WTC11 (cell line): ENCODE measurements around the gene OR2V2. TPM values are rescaled to one million over a fixed set of nuclear protein-coding genes. Genes with fewer than 3 reads are reported as not detected.

ENCODE experiments used
- ATAC-seq: fragments of 200-7000 bp; cut with Tn5 transposase; 2 replicates; pipeline ENCODE4 v1.10.0; 2021; ENCODE audit warnings: mild to moderate bottlenecking, moderate library complexity
- CTCF ChIA-PET: fragments of 300-600 bp; sonication (Branson Sonifier 250); formaldehyde crosslinking; loops from one replicate; lab custom pipeline; 2021; ENCODE audit warnings: antibody characterized with exemption; lab: Charles Lee
- POLR2A ChIA-PET: fragments of 350-600 bp; sonication (Branson Sonifier 250); formaldehyde crosslinking; loops from one replicate; lab custom pipeline; 2021; ENCODE audit warnings: antibody characterized with exemption; lab: Charles Lee
- DNase-seq: peaks from one replicate; pipeline ENCODE4 v3.0.0; 2021; ENCODE audit warnings: low spot score
- H3K27ac Mint-ChIP-seq: 2 replicates; pipeline ENCODE4 v1.8.0; 2021; ENCODE audit warnings: mixed read lengths
- H3K27me3 Mint-ChIP-seq: 2 replicates; pipeline ENCODE4 v1.8.0; 2021; ENCODE audit warnings: low read depth, mild to moderate bottlenecking, moderate library complexity, mixed read lengths
- H3K36me3 Mint-ChIP-seq: 2 replicates; pipeline ENCODE4 v1.8.0; 2021; ENCODE audit warnings: mixed read lengths
- H3K4me1 Mint-ChIP-seq: 2 replicates; pipeline ENCODE4 v1.8.0; 2022; ENCODE audit warnings: mixed read lengths
- H3K4me3 Mint-ChIP-seq: 2 replicates; pipeline ENCODE4 v1.8.0; 2021; ENCODE audit warnings: mild to moderate bottlenecking, moderate library complexity, mixed read lengths
- H3K9me3 Mint-ChIP-seq: 2 replicates; pipeline ENCODE4 v1.8.0; 2021; ENCODE audit warnings: mixed read lengths
- EMX1 ChIP-seq: fragments of 250-450 bp; sonication (Bioruptor Pico); IDR thresholded peaks from 2 replicates; pipeline ENCODE4 v1.8.0; 2021; ENCODE audit warnings: mild to moderate bottlenecking
- FOXK1 ChIP-seq: sonication (generic); formaldehyde crosslinking; IDR thresholded peaks from 2 replicates; pipeline ENCODE4 v1.8.0; 2022; ENCODE audit warnings: mild to moderate bottlenecking, moderate library complexity, missing genetic modification reagents
- FOXP1 ChIP-seq: sonication (generic); formaldehyde crosslinking; IDR thresholded peaks from 2 replicates; pipeline ENCODE4 v1.8.0; 2022; ENCODE audit warnings: missing genetic modification reagents, mild to moderate bottlenecking, moderate library complexity, borderline replicate concordance
- GRHL2 ChIP-seq: fragments of 250-450 bp; sonication (Bioruptor Pico); IDR thresholded peaks from 2 replicates; pipeline ENCODE4 v1.8.0; 2022; ENCODE audit warnings: mild to moderate bottlenecking, moderate library complexity; ENCODE audit not compliant: insufficient replicate concordance, severe bottlenecking
- GTF2I ChIP-seq: fragments of 250-450 bp; sonication (Bioruptor Pico); conservative IDR thresholded peaks from 2 replicates; pipeline ENCODE4 v1.4.0; 2021; ENCODE audit warnings: mild to moderate bottlenecking
- KAT7 ChIP-seq: sonication (generic); formaldehyde crosslinking; IDR thresholded peaks from 2 replicates; pipeline ENCODE4 v1.8.1; 2023; ENCODE audit warnings: missing genetic modification reagents, mild to moderate bottlenecking, borderline replicate concordance
- MYBL2 ChIP-seq: sonication (generic); formaldehyde crosslinking; IDR thresholded peaks from 2 replicates; pipeline ENCODE4 v1.8.1; 2023; ENCODE audit warnings: mild to moderate bottlenecking, moderate library complexity, missing genetic modification reagents
- NR3C1 ChIP-seq: sonication (generic); formaldehyde crosslinking; conservative IDR thresholded peaks from 2 replicates; pipeline ENCODE4 v1.8.1; 2023; ENCODE audit warnings: low read depth, mild to moderate bottlenecking, missing genetic modification reagents
- RELA ChIP-seq: sonication (generic); formaldehyde crosslinking; IDR thresholded peaks from 2 replicates; pipeline ENCODE4 v1.8.1; 2022; ENCODE audit warnings: missing genetic modification reagents, mild to moderate bottlenecking, borderline replicate concordance
- SP1 ChIP-seq: sonication (generic); formaldehyde crosslinking; conservative IDR thresholded peaks from 2 replicates; pipeline ENCODE4 v1.8.1; 2022; ENCODE audit warnings: missing genetic modification reagents
- TCF7 ChIP-seq: sonication (generic); formaldehyde crosslinking; IDR thresholded peaks from 2 replicates; pipeline ENCODE4 v1.8.0; 2022; ENCODE audit warnings: mild to moderate bottlenecking, low read depth, missing genetic modification reagents, moderate library complexity
- TEAD1 ChIP-seq: sonication (generic); formaldehyde crosslinking; IDR thresholded peaks from 2 replicates; pipeline ENCODE4 v1.8.0; 2022; ENCODE audit warnings: mild to moderate bottlenecking, missing genetic modification reagents
- ZNF416 ChIP-seq: fragments of 250-450 bp; sonication (Bioruptor Pico); IDR thresholded peaks from 2 replicates; pipeline ENCODE4 v1.9.0; 2021; ENCODE audit warnings: mild to moderate bottlenecking, inconsistent platforms
- ZNF512 ChIP-seq: sonication (generic); formaldehyde crosslinking; IDR thresholded peaks from 2 replicates; pipeline ENCODE4 v1.8.1; 2022; ENCODE audit warnings: missing genetic modification reagents, borderline replicate concordance
- ZSCAN18 ChIP-seq: fragments of 250-450 bp; sonication (Bioruptor Pico); IDR thresholded peaks from 2 replicates; pipeline ENCODE4 v2.1.2; 2022; ENCODE audit warnings: mild to moderate bottlenecking, moderate library complexity
- total RNA-seq: library from RNA; stranded (reverse); gene quantifications from 3 replicates; pipeline ENCODE4 v1.2.3, GENCODE V29; 2021
- TF ChIP-seq, protein P1 (sequence below): sonication (generic); formaldehyde crosslinking; IDR thresholded peaks from 2 replicates; pipeline ENCODE4 v1.8.1; 2023; ENCODE audit warnings: mild to moderate bottlenecking, missing genetic modification reagents
- TF ChIP-seq, protein P2 (sequence below): sonication (generic); formaldehyde crosslinking; IDR thresholded peaks from 2 replicates; pipeline ENCODE4 v1.8.1; 2023; ENCODE audit warnings: mild to moderate bottlenecking, missing genetic modification reagents, moderate library complexity
- TF ChIP-seq, protein P3 (sequence below): sonication (generic); formaldehyde crosslinking; IDR thresholded peaks from 2 replicates; pipeline ENCODE4 v1.8.1; 2022; ENCODE audit warnings: low read depth, mild to moderate bottlenecking, moderate library complexity, missing genetic modification reagents, borderline replicate concordance
- TF ChIP-seq, protein P4 (sequence below): sonication (generic); formaldehyde crosslinking; IDR thresholded peaks from 2 replicates; pipeline ENCODE4 v1.8.0; 2023; ENCODE audit warnings: mild to moderate bottlenecking, missing genetic modification reagents
- TF ChIP-seq, protein P5 (sequence below): sonication (generic); formaldehyde crosslinking; IDR thresholded peaks from 2 replicates; pipeline ENCODE4 v1.8.1; 2023; ENCODE audit warnings: mild to moderate bottlenecking, missing genetic modification reagents

The OR2V2 gene
- total RNA-seq, 1 experiment from 2014 or later = not detected

DNA sequence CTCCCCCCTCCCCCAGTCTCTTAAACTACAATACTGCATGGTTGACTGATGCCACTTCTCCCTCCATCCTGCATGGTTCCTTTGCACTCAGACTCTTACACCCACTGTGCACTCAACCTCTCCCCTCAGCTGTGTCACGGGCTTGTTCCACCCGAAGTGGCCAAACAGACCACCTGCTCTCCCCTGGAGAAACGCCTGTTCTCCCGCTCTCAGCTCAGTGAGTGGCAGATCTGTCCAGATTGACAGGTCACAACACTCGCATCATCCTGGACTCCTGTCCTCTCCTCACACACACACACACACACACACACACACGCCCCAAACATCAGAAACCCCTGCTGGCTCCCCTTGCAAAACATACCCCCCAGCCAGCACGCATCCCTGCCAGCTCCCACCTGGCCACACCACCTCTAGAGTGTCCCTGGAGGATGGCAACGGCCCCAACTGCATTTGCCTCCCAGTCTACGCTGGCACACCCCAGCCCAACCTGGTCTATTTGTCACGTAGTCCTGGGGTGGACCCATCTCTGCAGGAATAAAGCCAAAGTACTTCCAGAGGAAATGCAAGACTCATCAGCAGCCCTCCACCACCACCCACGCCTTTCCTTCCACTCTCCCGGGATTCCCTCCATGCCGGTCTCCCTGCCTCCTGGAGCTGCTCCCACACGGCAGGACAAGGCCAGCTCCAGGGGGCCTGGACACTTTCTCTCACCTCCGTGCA, 19.3 kb upstream of the OR2V2 start:
- no peak overlapping the region for H3K27ac Mint-ChIP-seq
- ATAC-seq (no peak), DNase-seq (no peak)
- no peaks in the 10 kb centered on the region for H3K4me1 Mint-ChIP-seq
- H3K4me3 Mint-ChIP-seq = no peak overlapping the region
- peaks cover 12% of the 10 kb centered on the region for H3K27me3 Mint-ChIP-seq
- CTCF ChIA-PET = no interaction called here
- POLR2A ChIA-PET = no interaction called here
- TF ChIP-seq FOXP1 (CRISPR knock-in tag) (no peak), TEAD1 (CRISPR knock-in tag) (no peak), GRHL2 (CRISPR knock-in tag) (no peak), FOXK1 (no peak), EMX1 (CRISPR knock-in tag) (no peak), ZNF512 (CRISPR knock-in tag) (no peak), TCF7 (CRISPR knock-in tag) (no peak), GTF2I (CRISPR knock-in tag) (no peak), MYBL2 (CRISPR knock-in tag) (no peak), SP1 (CRISPR knock-in tag) (no peak), RELA (CRISPR knock-in tag) (no peak), NR3C1 (CRISPR knock-in tag) (no peak), ZSCAN18 (no peak), ZNF416 (CRISPR knock-in tag) (no peak), KAT7 (CRISPR knock-in tag) (no peak)
- TF ChIP-seq, protein P1, sequence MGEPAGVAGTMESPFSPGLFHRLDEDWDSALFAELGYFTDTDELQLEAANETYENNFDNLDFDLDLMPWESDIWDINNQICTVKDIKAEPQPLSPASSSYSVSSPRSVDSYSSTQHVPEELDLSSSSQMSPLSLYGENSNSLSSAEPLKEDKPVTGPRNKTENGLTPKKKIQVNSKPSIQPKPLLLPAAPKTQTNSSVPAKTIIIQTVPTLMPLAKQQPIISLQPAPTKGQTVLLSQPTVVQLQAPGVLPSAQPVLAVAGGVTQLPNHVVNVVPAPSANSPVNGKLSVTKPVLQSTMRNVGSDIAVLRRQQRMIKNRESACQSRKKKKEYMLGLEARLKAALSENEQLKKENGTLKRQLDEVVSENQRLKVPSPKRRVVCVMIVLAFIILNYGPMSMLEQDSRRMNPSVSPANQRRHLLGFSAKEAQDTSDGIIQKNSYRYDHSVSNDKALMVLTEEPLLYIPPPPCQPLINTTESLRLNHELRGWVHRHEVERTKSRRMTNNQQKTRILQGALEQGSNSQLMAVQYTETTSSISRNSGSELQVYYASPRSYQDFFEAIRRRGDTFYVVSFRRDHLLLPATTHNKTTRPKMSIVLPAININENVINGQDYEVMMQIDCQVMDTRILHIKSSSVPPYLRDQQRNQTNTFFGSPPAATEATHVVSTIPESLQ (CRISPR knock-in tag) = no peak
- TF ChIP-seq, protein P2, sequence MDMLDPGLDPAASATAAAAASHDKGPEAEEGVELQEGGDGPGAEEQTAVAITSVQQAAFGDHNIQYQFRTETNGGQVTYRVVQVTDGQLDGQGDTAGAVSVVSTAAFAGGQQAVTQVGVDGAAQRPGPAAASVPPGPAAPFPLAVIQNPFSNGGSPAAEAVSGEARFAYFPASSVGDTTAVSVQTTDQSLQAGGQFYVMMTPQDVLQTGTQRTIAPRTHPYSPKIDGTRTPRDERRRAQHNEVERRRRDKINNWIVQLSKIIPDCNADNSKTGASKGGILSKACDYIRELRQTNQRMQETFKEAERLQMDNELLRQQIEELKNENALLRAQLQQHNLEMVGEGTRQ (CRISPR knock-in tag) = no peak
- TF ChIP-seq, protein P3, sequence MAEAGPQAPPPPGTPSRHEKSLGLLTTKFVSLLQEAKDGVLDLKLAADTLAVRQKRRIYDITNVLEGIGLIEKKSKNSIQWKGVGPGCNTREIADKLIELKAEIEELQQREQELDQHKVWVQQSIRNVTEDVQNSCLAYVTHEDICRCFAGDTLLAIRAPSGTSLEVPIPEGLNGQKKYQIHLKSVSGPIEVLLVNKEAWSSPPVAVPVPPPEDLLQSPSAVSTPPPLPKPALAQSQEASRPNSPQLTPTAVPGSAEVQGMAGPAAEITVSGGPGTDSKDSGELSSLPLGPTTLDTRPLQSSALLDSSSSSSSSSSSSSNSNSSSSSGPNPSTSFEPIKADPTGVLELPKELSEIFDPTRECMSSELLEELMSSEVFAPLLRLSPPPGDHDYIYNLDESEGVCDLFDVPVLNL = no peak
- TF ChIP-seq, protein P4, sequence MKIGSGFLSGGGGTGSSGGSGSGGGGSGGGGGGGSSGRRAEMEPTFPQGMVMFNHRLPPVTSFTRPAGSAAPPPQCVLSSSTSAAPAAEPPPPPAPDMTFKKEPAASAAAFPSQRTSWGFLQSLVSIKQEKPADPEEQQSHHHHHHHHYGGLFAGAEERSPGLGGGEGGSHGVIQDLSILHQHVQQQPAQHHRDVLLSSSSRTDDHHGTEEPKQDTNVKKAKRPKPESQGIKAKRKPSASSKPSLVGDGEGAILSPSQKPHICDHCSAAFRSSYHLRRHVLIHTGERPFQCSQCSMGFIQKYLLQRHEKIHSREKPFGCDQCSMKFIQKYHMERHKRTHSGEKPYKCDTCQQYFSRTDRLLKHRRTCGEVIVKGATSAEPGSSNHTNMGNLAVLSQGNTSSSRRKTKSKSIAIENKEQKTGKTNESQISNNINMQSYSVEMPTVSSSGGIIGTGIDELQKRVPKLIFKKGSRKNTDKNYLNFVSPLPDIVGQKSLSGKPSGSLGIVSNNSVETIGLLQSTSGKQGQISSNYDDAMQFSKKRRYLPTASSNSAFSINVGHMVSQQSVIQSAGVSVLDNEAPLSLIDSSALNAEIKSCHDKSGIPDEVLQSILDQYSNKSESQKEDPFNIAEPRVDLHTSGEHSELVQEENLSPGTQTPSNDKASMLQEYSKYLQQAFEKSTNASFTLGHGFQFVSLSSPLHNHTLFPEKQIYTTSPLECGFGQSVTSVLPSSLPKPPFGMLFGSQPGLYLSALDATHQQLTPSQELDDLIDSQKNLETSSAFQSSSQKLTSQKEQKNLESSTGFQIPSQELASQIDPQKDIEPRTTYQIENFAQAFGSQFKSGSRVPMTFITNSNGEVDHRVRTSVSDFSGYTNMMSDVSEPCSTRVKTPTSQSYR (CRISPR knock-in tag) = no peak
- TF ChIP-seq, protein P5, sequence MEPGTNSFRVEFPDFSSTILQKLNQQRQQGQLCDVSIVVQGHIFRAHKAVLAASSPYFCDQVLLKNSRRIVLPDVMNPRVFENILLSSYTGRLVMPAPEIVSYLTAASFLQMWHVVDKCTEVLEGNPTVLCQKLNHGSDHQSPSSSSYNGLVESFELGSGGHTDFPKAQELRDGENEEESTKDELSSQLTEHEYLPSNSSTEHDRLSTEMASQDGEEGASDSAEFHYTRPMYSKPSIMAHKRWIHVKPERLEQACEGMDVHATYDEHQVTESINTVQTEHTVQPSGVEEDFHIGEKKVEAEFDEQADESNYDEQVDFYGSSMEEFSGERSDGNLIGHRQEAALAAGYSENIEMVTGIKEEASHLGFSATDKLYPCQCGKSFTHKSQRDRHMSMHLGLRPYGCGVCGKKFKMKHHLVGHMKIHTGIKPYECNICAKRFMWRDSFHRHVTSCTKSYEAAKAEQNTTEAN (CRISPR knock-in tag) = no peak
- H3K9me3 Mint-ChIP-seq = peaks cover 11% of the 10 kb centered on the region; the same call in 1 of the 2 replicates
- H3K36me3 Mint-ChIP-seq = no peaks in the 10 kb centered on the region
